ENCODE data around the gene BCL2.

DNA sequence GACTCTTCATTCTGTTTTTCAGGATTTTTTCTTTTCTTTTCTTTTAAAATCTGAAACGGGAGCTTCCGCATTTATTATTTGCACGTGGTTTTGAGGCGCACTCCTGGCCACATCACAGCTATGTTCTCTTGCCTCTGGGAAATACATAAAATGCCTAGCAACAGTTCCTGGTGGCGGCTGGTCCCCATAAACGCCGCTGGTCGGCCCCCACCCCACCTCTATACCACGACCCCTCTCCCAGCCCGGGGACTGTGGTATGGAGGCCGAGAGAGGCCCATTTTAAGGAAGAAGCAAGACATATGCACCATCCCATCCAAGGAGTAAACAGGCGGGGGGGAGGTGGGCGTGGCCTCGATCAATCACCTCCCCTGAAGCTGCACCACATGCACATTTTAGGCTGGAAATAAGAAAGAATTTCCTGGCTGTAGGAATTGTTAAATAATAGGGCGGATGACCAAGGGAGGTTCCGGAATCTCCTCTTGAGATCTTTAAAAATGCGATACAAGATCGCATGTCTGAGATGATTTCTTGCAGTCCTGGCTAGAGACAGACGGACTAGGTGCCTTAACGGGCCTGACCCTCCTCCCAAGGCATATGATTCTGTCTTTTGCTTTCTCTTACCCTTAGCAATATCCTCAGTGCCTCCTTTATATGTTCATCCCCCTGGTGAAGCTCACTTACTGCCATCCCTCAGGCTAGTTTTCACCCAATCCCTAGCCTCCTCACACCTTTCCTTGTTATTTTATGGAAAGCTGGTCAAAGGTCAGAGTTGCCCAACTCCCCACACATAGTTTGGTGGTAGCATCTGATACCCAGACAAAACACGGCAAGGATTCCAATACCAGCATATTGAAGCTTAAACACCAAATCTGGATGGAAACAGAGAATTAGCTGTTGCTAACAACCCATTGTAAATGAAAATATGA, 82.4 kb downstream of the BCL2 start:
- TF ChIP-seq, protein P1, sequence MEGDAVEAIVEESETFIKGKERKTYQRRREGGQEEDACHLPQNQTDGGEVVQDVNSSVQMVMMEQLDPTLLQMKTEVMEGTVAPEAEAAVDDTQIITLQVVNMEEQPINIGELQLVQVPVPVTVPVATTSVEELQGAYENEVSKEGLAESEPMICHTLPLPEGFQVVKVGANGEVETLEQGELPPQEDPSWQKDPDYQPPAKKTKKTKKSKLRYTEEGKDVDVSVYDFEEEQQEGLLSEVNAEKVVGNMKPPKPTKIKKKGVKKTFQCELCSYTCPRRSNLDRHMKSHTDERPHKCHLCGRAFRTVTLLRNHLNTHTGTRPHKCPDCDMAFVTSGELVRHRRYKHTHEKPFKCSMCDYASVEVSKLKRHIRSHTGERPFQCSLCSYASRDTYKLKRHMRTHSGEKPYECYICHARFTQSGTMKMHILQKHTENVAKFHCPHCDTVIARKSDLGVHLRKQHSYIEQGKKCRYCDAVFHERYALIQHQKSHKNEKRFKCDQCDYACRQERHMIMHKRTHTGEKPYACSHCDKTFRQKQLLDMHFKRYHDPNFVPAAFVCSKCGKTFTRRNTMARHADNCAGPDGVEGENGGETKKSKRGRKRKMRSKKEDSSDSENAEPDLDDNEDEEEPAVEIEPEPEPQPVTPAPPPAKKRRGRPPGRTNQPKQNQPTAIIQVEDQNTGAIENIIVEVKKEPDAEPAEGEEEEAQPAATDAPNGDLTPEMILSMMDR (conservative IDR thresholded peaks at IDR 0.05), result no peak
- TF ChIP-seq ZFX (IDR thresholded peaks at IDR 0.05), result no peak

All from C4-2B (cell line).